Astrocyte (in vitro differentiated cells and primary cell): ENCODE data around the gene RAB6A. TPM values are rescaled to one million over a fixed set of nuclear protein-coding genes. Genes with fewer than 3 reads are reported as not detected.
"Not testable (repeated sequence)": the region's sequence is repeated elsewhere in the genome, so short reads cannot be mapped to it uniquely, and the experiment has no call there.

Source experiments
- DNase-seq: peaks from one replicate; pipeline ENCODE4 v3.0.0-alpha.2; 2010; ENCODE audit warnings: low read depth
- FAIRE-seq: peaks from 2 replicates; lab custom pipeline; 2011; peaks lifted over from hg19 to GRCh38; lab: Jason Lieb, UNC
- H2AFZ ChIP-seq: 2 replicates; pipeline ENCODE4 v1.6.0; 2012; ENCODE audit warnings: low read depth, low read length, inconsistent platforms
- H3K27ac ChIP-seq: 2 replicates; pipeline ENCODE4 v1.5.1; 2011; ENCODE audit warnings: low read depth, low read length, inconsistent platforms
- H3K27me3 ChIP-seq: 2 replicates; pipeline ENCODE4 v1.6.0; 2011; ENCODE audit warnings: low read length, inconsistent platforms; ENCODE audit not compliant: insufficient read depth
- H3K36me3 ChIP-seq: 2 replicates; pipeline ENCODE4 v1.5.1; 2011; ENCODE audit warnings: low read length, inconsistent platforms; ENCODE audit not compliant: insufficient read depth
- H3K4me1 ChIP-seq: 2 replicates; pipeline ENCODE4 v1.5.1; 2011; ENCODE audit warnings: low read length, inconsistent platforms; ENCODE audit not compliant: insufficient read depth
- H3K4me2 ChIP-seq: 2 replicates; pipeline ENCODE4 v1.6.0; 2012; ENCODE audit warnings: low read length, inconsistent platforms
- H3K4me3 ChIP-seq: 2 replicates; pipeline ENCODE4 v1.5.1; 2011; ENCODE audit warnings: low read depth, mild to moderate bottlenecking, low read length, inconsistent platforms; ENCODE audit not compliant: insufficient read depth
- H3K79me2 ChIP-seq: 2 replicates; pipeline ENCODE4 v1.6.0; 2012; ENCODE audit warnings: mild to moderate bottlenecking, low read length, inconsistent platforms; ENCODE audit not compliant: insufficient read depth
- H3K9ac ChIP-seq: 2 replicates; pipeline ENCODE4 v1.6.0; 2012; ENCODE audit warnings: mild to moderate bottlenecking, low read length, inconsistent platforms
- H3K9me3 ChIP-seq: 2 replicates; pipeline ENCODE4 v1.5.1; 2012; ENCODE audit warnings: low read depth, mild to moderate bottlenecking, low read length, inconsistent platforms; ENCODE audit not compliant: insufficient read depth
- H4K20me1 ChIP-seq: 2 replicates; pipeline ENCODE4 v1.6.0; 2012; ENCODE audit warnings: low read length, inconsistent platforms; ENCODE audit not compliant: insufficient read depth
- H3K27ac Mint-ChIP-seq: one replicate; pipeline ENCODE4 v1.8.0; 2021; ENCODE audit warnings: mild to moderate bottlenecking, mixed read lengths; ENCODE audit not compliant: unreplicated experiment
- H3K27me3 Mint-ChIP-seq: one replicate; pipeline ENCODE4 v1.8.0; 2021; ENCODE audit warnings: low read depth, mixed read lengths; ENCODE audit not compliant: unreplicated experiment
- H3K36me3 Mint-ChIP-seq: one replicate; pipeline ENCODE4 v1.8.0; 2021; ENCODE audit warnings: low read depth, mixed read lengths; ENCODE audit not compliant: unreplicated experiment
- H3K4me1 Mint-ChIP-seq: one replicate; pipeline ENCODE4 v1.8.0; 2021; ENCODE audit warnings: low read depth, mixed read lengths; ENCODE audit not compliant: unreplicated experiment
- H3K4me3 Mint-ChIP-seq: one replicate; pipeline ENCODE4 v1.8.0; 2021; ENCODE audit warnings: mild to moderate bottlenecking, moderate library complexity, mixed read lengths; ENCODE audit not compliant: unreplicated experiment
- H3K9me3 Mint-ChIP-seq: one replicate; pipeline ENCODE4 v1.8.0; 2021; ENCODE audit warnings: mild to moderate bottlenecking, mixed read lengths; ENCODE audit not compliant: unreplicated experiment
- CTCF ChIP-seq: IDR thresholded peaks from 2 replicates; pipeline ENCODE4 v1.5.1; 2011; ENCODE audit warnings: low read depth, mild to moderate bottlenecking, inconsistent platforms, low read length, moderate library complexity; ENCODE audit not compliant: insufficient read depth
- EZH2 ChIP-seq: IDR thresholded peaks from 2 replicates; pipeline ENCODE4 v1.6.1; 2012; ENCODE audit warnings: mild to moderate bottlenecking, low read length, inconsistent platforms; ENCODE audit not compliant: insufficient read depth
- total RNA-seq: library from RNA; stranded (reverse); gene quantifications from 2 replicates; pipeline ENCODE4 v1.2.1, GENCODE V29; 2021

Gene RAB6A
- total RNA-seq, 1 donor from 2014 or later: 185 TPM

- Mint-ChIP-seq H3K9me3 (no peaks in the 10 kb centered on the region), H3K36me3 (no peaks in the 10 kb centered on the region), H3K27ac (no peak overlapping the region), H3K27me3 (no peaks in the 10 kb centered on the region), H3K4me1 (peaks cover 15% of the 10 kb centered on the region), H3K4me3 (peak overlapping the region; percentile 54)
- no peak overlapping the region for H3K4me3 ChIP-seq
- H3K4me1 ChIP-seq: peaks cover 8% of the 10 kb centered on the region
- no peak overlapping the region for H3K9ac ChIP-seq
- H3K4me2 ChIP-seq: no peak overlapping the region
- DNase-seq (no peak), FAIRE-seq (no peak)
- H3K27ac ChIP-seq: no peak overlapping the region
- peaks cover 92% of the 10 kb centered on the region for H4K20me1 ChIP-seq
- no peaks in the 10 kb centered on the region for H3K36me3 ChIP-seq
- H2AFZ ChIP-seq: no peak overlapping the region
- H3K79me2 ChIP-seq: peaks cover 98% of the 10 kb centered on the region
- TF ChIP-seq EZH2 (no peak), CTCF (no peak)
- no peaks in the 10 kb centered on the region for H3K27me3 ChIP-seq
- no peaks in the 10 kb centered on the region for H3K9me3 ChIP-seq
Measured at GRCh38 chr11:73752903-73753302, 8.0 kb downstream of the RAB6A start.

GRCh38 chr11:73752216-73752867 lies 8.5 kb downstream of the RAB6A start:
- Mint-ChIP-seq H3K4me3 (peak overlapping the region; percentile 54), H3K4me1 (peaks cover 12% of the 10 kb centered on the region), H3K9me3 (no peaks in the 10 kb centered on the region), H3K27ac (peak overlapping the region; percentile 70), H3K27me3 (no peaks in the 10 kb centered on the region), H3K36me3 (no peaks in the 10 kb centered on the region)
- FAIRE-seq (no peak), DNase-seq (peak; percentile 55)
- no peak overlapping the region for H3K9ac ChIP-seq
- no peak overlapping the region for H2AFZ ChIP-seq
- no peak overlapping the region for H3K27ac ChIP-seq
- peaks cover 98% of the 10 kb centered on the region for H3K79me2 ChIP-seq
- H4K20me1 ChIP-seq: peaks cover 92% of the 10 kb centered on the region
- H3K27me3 ChIP-seq: no peaks in the 10 kb centered on the region
- H3K9me3 ChIP-seq: no peaks in the 10 kb centered on the region
- no peaks in the 10 kb centered on the region for H3K36me3 ChIP-seq
- peaks cover 8% of the 10 kb centered on the region for H3K4me1 ChIP-seq
- H3K4me3 ChIP-seq: no peak overlapping the region
- TF ChIP-seq EZH2 (no peak), CTCF (no peak)
- no peak overlapping the region for H3K4me2 ChIP-seq

GRCh38 chr11:73750862-73751261 lies 10.0 kb downstream of the RAB6A start:
- not testable (repeated sequence) for H3K27me3 Mint-ChIP-seq, H3K9me3 Mint-ChIP-seq, FAIRE-seq, H3K4me2 ChIP-seq, H3K36me3 ChIP-seq, H3K36me3 Mint-ChIP-seq, H3K27me3 ChIP-seq, H2AFZ ChIP-seq, H3K9me3 ChIP-seq, H3K4me3 ChIP-seq, H3K4me1 ChIP-seq, H3K4me3 Mint-ChIP-seq, H3K9ac ChIP-seq, H3K27ac ChIP-seq, DNase-seq, H3K27ac Mint-ChIP-seq
- Histone ChIP-seq H3K79me2 (peaks cover 99% of the 10 kb centered on the region), H4K20me1 (peaks cover 95% of the 10 kb centered on the region)
- H3K4me1 Mint-ChIP-seq: peaks cover 12% of the 10 kb centered on the region
